ENCODE data around the gene LCE1F.

The LCE1F gene

DNA sequence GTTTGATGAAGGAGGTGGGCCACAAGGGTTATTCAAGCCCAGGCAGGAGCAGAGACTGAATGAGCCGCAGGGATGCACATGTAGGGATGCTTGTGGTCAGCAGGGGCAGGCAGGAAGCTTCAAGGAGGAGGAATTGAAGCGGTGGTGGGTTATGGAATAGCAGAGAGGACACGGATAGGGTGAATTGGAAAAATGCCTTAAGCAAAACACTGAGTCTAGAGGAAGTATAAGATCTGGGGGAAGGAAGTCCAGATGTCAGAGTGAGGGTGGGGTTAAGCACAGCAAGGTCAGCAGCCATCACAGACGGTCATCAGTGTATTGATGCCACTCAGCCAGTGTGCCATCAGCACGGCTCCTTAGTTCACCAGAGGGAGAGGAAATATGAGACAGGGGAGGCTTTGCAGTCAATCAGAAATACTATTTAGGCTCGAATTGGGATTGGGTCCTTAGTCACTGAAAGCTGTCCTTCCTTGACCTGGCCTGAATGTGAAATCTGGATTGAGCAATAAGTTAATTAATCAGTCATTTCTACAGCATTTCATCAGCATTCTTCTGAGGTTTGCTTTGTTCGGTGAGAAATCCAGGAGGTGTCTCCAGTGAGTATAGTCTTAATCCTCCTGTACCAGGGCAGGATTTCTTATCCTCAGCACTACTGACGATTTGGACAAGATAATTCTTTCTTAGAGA is 6.0 kb upstream of the LCE1F start:
- no peak overlapping the region for H3K4me3 ChIP-seq (ENCODE audit: low read depth, low read length)
- no peak for DNase-seq (ENCODE audit: low read depth)

DNA sequence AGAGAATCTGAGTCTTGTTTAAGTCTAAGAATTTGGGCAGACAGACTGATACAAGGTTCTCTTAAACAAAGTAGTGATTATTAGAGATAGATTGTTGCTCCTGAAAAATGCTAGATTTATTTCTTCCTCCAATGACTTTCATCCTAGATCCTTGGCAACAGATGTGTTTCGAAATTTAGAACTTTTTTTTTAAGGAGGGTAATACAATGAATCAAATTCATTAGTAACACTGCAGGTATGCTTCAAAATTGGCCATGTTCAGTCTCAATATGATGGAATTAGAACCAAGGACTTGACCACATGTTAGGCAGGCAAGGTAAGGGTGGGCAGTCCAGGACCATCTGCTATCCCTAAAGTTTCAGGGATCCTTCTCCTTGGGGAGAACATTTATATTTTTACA is 4.5 kb upstream of the LCE1F start:
- no peak overlapping the region for H3K4me3 ChIP-seq (ENCODE audit: low read depth, low read length)
- no peak for DNase-seq (ENCODE audit: low read depth)

DNA sequence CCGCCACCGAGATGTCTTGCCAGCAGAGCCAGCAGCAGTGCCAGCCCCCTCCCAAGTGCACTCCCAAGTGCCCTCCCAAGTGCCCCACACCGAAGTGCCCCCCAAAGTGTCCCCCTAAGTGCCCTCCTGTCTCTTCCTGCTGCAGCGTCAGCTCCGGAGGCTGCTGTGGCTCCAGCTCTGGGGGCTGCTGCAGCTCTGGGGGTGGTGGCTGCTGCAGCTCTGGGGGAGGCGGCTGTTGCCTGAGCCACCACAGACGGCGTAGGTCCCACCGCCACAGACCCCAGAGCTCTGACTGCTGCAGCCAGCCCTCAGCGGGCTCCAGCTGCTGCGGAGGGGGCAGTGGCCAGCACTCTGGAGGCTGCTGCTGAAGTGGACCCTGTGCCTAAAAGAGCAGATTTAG is 1.4 kb downstream of the LCE1F start:
- DNase-seq (ENCODE audit: low read depth): no peak

DNA sequence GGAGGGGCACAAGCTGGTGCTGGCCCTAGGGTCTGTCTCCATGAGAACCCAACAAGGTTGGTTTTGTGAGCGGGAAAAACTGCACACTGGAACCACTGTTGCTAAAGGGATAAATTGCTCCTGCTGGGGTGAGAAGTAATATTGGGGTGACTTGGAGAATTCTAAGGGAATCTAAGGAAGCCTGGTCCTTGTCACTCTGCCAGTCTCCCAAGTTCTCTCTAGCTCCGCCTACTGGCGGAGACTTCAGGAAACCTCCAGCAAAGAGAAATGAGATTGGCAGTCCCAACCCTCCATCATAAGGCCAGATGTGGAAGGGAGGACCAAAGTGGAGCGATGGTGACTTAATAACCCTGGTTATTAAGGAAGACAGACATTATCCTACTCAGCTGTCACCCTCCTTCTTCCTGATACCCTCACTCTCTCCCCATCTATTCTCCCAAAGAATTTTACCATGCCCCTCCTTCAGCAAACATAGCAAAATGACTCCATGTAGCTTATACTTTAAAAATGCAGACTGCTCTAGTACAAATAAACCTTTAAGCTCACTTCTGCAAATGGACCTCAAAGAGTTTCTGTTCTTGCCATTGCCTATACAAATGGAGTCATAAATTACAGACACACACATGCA is 2.7 kb downstream of the LCE1F start:
- no peak overlapping the region for H3K4me3 ChIP-seq (ENCODE audit: low read depth, low read length)
- no peak for DNase-seq (ENCODE audit: low read depth)

More for the DNA sequence above, 1.4 kb downstream of the LCE1F start:
- H3K4me3 ChIP-seq (ENCODE audit: low read depth, low read length): no peak overlapping the region

DNA sequence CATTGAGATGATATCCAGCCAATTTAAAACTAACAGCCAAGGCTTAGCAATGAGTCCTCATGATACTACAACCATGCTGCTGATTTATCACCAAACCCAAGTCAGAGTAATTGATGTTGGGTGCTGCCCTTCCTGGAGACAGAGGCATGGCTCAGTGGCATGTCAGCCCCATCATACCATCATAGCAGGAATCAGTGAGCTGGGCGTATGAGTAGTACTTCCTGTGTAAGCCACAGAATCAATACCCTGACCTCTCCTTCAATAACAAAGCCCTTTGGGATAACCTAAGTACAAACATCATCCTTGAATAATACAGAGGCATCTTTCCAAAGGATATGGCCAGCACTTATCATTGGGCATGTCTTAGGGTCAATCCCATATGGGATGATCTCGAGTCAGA is 8.2 kb downstream of the LCE1F start:
- DNase-seq (ENCODE audit: low read depth): no peak
- H3K4me3 ChIP-seq (ENCODE audit: low read depth, low read length): no peak overlapping the region

DNA sequence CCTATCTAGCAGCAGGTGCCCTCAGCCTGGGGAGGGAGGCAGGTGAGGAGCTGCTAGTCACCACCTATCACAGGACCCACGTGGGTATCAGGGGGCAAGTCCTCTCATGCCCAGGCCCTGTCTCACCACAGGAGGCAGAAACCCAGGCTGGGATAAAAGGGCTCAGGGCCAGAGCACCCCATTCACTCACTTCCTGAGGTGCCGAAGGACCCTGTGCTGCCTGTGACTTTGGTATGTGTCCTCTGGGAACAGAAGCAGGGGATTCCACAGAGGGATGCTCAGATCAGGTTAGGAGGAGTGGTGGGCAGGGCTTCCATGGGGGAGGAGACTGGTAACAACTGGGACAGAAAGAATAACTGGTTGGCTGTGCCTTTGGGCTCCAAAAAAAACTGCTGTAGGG is 11.1 kb downstream of the LCE1F start, which contains the start of gene LCE1E:
Gene LCE1E (plus strand): TSS at position 181 of the 400 bp plus-strand sequence. CDS start 1,043 bp downstream, outside the sequence.
- no peak within 1 kb of the TSS for H3K4me3 ChIP-seq (ENCODE audit: low read depth, low read length)
- no peak for DNase-seq (ENCODE audit: low read depth)

DNA sequence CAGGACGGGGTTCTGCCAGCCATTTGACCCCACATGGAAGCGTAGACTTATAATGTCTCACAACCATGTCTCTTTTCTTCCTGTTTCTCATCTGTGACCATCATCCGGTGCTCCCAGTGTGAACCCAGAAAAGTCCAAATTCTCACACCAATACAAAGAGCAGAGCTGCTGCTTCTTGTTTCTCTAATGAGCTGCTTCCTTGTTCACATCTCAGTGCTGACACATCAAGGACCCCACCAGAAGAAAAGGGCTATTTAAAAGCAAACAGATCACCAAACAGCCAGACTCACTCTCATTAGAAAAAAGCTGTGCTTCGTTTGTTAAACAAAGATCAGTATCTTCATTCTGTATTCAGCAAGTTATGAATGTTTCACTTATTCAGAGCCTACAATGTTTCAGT is 20.7 kb downstream of the LCE1F start:
- no peak for DNase-seq (ENCODE audit: low read depth)

DNA sequence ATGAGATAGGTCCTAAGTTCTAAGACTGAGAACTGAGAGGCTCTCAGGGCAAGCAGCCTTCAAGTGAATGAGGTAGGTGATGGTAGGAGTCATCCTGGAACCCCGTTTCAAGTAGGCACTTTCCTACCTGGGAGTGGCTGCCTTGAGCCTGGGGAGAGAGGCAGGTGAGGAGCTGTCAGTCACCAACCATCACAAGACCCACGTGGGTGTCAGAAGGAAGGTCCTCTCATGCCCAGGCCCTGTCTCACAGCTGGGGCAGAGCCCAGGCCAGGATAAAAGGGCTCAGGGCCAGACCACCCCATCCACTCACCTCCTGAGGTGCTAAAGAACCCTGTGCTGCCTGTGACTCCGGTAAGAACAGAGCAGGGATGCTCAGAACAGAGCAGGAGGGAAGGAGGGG is 21.5 kb downstream of the LCE1F start, which contains the start of gene LCE1D:
Gene LCE1D (plus strand): TSS at position 301 of the 400 bp plus-strand sequence. CDS start 1,074 bp downstream, outside the sequence.
- DNase-seq (ENCODE audit: low read depth): no peak
- H3K4me3 ChIP-seq (ENCODE audit: low read depth, low read length): no peak within 1 kb of the TSS

More for the DNA sequence above, 20.7 kb downstream of the LCE1F start:
- H3K4me3 ChIP-seq (ENCODE audit: low read depth, low read length): no peak overlapping the region

DNA sequence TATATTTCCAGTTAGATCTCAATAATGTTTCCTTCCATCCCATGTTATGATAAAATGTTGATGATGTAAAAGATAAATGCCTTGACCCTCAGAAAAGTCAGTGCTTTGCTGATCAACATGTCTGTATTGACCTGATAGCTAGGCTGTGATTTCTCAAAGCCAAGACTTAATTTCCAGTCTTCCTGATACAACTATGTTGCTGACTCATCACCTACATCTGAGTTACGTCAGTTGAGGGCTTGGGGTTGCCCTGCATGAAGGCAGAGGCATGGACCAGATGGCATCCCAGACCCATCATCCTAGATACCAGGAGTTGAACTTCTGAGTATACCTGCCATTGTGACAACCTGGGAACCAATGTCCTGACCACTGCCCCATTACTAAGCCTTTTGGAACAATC is 26.4 kb downstream of the LCE1F start:
- no peak overlapping the region for H3K4me3 ChIP-seq (ENCODE audit: low read depth, low read length)
- DNase-seq (ENCODE audit: low read depth): no peak

DNA sequence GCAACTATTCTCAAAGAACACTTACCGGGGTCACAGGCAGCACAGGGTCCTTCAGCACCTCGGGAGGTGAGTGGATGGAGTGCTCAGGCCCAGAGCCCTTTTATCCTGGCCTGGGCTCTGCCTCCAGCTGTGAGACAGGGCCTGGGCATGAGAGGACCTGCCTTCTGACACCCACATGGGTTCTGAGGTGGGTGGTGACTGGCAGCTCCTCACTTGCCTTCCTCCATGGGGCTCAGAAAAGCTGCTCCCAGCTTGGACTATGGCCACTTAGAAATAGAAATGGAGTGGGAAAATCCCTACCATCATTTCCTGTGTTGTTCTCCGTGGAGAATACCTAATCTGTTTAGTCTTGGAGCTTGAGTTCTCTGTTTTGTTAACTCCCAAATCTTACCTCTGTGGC is 31.6 kb downstream of the LCE1F start, which contains the start of gene LCE1C:
Gene LCE1C (minus strand): TSS at position 76 of the 400 bp plus-strand sequence. CDS start 1,173 bp downstream, outside the sequence.
- DNase-seq (ENCODE audit: low read depth): no peak
- H3K4me3 ChIP-seq (ENCODE audit: low read depth, low read length): no peak within 1 kb of the TSS

DNA sequence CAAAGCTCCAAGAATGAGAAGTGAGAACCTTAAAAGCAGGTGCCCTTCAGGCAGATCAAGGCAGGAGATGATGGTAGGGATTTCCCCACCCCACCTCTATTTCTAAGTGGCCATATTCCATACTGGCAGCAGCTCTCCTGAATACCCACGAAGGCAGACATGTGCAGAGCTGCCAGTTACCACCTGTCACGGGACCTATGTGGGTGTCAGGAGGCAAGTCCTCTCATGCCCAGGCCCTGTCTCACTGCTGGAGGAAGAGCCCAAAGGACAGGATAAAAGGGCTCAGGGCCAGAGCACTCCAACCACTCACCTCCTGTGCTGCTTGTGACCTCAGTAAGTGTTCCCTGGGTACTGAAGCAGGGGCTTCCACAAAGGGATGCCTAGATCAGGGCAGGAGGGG is 36.1 kb downstream of the LCE1F start:
- H3K4me3 ChIP-seq (ENCODE audit: low read depth, low read length): no peak overlapping the region
- DNase-seq (ENCODE audit: low read depth): no peak

DNA sequence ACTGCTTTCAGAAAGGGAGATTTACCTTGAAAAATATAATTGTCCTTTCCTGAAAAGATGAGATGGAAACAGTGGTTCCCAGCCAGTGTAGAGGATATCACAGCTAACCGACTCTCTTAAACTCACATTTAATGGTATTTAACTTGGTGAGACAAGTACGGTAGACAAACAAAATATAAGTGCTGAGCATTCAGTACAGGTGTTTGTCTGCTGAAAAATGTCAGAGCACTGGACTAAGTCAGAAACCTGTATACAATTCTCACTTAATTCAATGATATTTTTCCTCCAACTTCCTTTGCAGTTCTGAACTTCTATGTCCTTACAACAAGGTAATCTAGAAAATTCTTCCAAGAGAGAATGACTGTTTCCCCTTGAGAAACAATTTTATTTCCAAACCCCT is 36.7 kb downstream of the LCE1F start, which contains the start of gene LCE1B:
Gene LCE1B (plus strand): TSS at position 301 of the 400 bp plus-strand sequence. CDS start 476 bp downstream, outside the sequence.
- no peak within 1 kb of the TSS for H3K4me3 ChIP-seq (ENCODE audit: low read depth, low read length)
- DNase-seq (ENCODE audit: low read depth): no peak

DNA sequence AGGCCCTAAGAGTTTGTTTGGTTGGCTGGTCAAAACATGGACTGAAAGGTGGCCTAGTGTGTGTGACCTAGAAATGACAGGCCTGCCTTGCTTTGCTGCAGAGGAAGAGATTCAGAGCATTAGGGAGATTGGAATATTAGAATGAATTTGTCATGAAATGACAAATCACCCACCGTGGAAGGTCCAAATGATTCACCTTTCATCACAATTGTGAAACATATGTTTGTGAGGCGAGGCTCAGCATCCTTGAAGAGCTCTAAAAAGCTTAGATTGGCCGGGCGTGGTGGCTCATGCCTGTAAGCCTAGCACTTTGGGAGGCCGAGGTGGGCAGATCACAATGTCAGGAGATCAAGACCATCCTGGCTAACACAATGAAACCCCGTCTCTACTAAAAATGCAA is 42.4 kb downstream of the LCE1F start:
- no peak overlapping the region for H3K4me3 ChIP-seq (ENCODE audit: low read depth, low read length)
- no peak for DNase-seq (ENCODE audit: low read depth)

DNA sequence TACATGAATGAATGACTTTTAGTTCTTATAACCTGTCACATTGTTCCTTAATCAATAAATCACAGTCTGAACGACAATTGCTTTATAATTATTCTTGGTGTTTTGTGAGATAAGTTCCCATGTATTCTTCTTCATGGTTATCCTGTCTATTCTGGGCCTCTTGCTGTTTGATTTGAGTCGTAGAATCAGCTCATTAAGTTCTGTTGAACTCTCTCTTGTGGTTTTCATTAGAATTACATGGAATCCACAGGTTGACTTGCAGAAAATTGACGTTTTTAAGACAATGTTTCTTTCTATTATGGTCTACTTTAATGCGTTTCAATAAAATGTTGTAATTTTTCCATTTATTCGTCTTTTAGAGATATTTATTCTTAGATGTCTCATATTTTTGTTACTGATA is 48.4 kb downstream of the LCE1F start:
- DNase-seq (ENCODE audit: low read depth): no peak

DNA sequence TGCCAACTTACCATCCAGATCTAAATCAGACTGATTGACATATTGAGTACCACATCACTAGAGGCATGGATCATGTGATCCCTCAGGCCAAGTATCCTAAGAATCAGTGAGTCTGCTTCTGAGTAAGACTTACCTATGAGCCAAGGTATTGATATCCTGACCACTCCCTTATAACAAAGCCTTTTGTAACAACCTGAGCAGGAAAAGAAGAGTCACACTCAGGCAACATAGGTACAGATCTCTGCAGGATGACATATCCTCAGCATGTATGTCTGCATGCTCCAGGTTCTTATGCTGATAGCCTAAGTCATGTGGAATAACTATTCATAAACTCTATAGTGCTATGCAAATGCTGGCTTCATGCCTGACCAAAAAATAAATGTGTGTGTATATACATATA is 50.0 kb downstream of the LCE1F start:
- no peak for DNase-seq (ENCODE audit: low read depth)
- H3K4me3 ChIP-seq (ENCODE audit: low read depth, low read length): no peak overlapping the region

More for the DNA sequence above, 48.4 kb downstream of the LCE1F start:
- H3K4me3 ChIP-seq (ENCODE audit: low read depth, low read length): no peak overlapping the region
